HepG2 (cell line): Measurements from ENCODE around the gene UNC5A.

Experiments used
- CHD4 ChIP-seq: fragments of 200-600 bp; sonication (generic); IDR thresholded peaks from 2 replicates; pipeline ENCODE4 v1.7.0; 2017; ENCODE audit warnings: mild to moderate bottlenecking, low read length, borderline replicate concordance
- CREB1 ChIP-seq, 2 experiments: fragments of 450-650 bp in 1 of 2; IDR thresholded peaks; 2 replicates each; pipeline ENCODE4 v1.6.1; 2016 to 2017; ENCODE audit warnings: control low read depth in 1 of 2, mild to moderate bottlenecking in 1 of 2, missing compliant biosample characterization in 1 of 2, missing genetic modification characterization in 1 of 2
- HOXA3 ChIP-seq: sonication (generic); formaldehyde crosslinking; IDR thresholded peaks from 2 replicates; pipeline ENCODE4 v1.5.0; 2020; ENCODE audit warnings: missing genetic modification reagents
- MYNN ChIP-seq: sonication (generic); formaldehyde crosslinking; IDR thresholded peaks from 2 replicates; pipeline ENCODE4 v1.4.0; 2020; ENCODE audit warnings: mild to moderate bottlenecking, low read depth, missing genetic modification reagents
- ZFP36 ChIP-seq: fragments of 150-350 bp; IDR thresholded peaks from 2 replicates; pipeline ENCODE4 v1.6.1; 2018; ENCODE audit warnings: borderline replicate concordance, low read length, low read depth; ENCODE audit not compliant: partially characterized antibody
- TF ChIP-seq, protein P1 (sequence below): sonication (generic); formaldehyde crosslinking; IDR thresholded peaks from 2 replicates; pipeline ENCODE4 v1.4.0; 2020; ENCODE audit warnings: missing genetic modification reagents
- TF ChIP-seq, protein P2 (sequence below): sonication (generic); formaldehyde crosslinking; IDR thresholded peaks from 2 replicates; pipeline ENCODE4 v1.5.0; 2020; ENCODE audit warnings: mild to moderate bottlenecking, missing genetic modification reagents, moderate library complexity

DNA sequence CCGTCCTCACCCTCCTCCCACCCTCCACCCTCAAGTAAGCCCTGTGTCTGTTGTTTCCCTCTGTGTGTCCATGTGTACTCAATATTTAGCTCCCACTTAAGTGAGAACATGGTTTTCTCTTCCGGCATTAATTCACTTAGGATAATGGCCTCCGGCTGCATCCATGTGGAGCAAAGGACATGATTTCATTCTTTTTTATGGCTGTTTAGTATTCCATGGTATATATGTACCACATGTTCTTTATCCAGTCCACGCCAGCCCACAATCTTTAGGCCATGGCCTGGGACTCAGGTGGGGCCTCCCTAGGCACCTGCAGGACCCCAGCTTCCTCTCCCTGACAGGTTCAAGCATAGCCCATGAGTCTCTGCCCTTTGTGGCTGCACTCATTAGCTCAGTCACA lies 22.9 kb downstream of the UNC5A start:
- TF ChIP-seq CREB1 (IDR thresholded peaks at IDR 0.05) = no peak
- no peak for TF ChIP-seq CREB1 (CRISPR knock-in tag; IDR thresholded peaks at IDR 0.05)
- no peak for TF ChIP-seq HOXA3 (CRISPR knock-in tag)
- no peak for TF ChIP-seq ZFP36
- no peak for TF ChIP-seq MYNN (CRISPR knock-in tag)
- TF ChIP-seq, protein P1, sequence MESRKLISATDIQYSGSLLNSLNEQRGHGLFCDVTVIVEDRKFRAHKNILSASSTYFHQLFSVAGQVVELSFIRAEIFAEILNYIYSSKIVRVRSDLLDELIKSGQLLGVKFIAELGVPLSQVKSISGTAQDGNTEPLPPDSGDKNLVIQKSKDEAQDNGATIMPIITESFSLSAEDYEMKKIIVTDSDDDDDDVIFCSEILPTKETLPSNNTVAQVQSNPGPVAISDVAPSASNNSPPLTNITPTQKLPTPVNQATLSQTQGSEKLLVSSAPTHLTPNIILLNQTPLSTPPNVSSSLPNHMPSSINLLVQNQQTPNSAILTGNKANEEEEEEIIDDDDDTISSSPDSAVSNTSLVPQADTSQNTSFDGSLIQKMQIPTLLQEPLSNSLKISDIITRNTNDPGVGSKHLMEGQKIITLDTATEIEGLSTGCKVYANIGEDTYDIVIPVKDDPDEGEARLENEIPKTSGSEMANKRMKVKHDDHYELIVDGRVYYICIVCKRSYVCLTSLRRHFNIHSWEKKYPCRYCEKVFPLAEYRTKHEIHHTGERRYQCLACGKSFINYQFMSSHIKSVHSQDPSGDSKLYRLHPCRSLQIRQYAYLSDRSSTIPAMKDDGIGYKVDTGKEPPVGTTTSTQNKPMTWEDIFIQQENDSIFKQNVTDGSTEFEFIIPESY = no peak
- TF ChIP-seq, protein P2, sequence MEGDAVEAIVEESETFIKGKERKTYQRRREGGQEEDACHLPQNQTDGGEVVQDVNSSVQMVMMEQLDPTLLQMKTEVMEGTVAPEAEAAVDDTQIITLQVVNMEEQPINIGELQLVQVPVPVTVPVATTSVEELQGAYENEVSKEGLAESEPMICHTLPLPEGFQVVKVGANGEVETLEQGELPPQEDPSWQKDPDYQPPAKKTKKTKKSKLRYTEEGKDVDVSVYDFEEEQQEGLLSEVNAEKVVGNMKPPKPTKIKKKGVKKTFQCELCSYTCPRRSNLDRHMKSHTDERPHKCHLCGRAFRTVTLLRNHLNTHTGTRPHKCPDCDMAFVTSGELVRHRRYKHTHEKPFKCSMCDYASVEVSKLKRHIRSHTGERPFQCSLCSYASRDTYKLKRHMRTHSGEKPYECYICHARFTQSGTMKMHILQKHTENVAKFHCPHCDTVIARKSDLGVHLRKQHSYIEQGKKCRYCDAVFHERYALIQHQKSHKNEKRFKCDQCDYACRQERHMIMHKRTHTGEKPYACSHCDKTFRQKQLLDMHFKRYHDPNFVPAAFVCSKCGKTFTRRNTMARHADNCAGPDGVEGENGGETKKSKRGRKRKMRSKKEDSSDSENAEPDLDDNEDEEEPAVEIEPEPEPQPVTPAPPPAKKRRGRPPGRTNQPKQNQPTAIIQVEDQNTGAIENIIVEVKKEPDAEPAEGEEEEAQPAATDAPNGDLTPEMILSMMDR = no peak
- no peak for TF ChIP-seq CHD4
